NCI-H774 (cell line): ENCODE measurements around the gene COP1.
"Not testable (repeated sequence)": the region's sequence is repeated elsewhere in the genome, so short reads cannot be mapped to it uniquely, and the experiment has no call there.

Experiments
- DNase-seq: peaks from one replicate; lab custom pipeline; 2025; lab: John Stamatoyannopoulos, UW

The COP1 gene

DNA sequence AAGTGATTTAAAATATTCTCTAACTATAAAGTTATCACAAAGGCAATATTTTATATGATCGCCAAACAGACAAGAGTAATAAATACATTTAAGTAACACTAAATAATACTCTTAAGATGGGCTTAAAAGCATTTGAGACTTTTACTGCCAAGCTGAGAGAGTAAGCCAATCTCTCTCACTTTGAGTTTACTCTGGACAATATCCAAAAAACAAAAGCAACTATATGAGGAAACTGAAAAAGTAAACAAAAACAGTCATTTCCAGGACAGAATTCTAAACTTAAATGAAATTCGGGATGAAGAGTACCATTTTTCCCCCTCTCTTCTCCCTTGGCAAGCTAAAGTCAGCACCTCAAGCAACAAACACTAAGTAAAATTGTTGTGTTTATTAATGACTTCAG is 173.2 kb downstream of the COP1 start:
- DNase-seq = no peak

DNA sequence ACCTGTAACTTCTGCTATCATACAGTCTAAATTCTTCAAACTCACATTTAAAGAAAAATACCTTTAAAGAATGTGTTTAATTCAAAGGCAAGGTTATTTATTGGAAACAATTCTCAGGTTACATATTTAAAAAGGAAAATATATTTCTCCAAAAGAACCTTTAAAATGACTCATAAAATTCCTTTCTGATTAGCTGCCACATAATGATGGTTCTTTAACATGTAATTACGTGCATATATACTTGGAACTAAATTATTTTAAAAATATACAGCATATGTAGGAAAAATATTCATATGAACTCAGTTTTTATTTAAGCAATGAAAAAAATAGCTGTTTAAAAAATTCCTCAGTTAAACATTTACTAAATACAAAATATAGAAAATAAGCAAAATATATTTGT is 173.6 kb downstream of the COP1 start:
- no peak for DNase-seq

- no peak for DNase-seq
These were observed 174.9 kb downstream of the COP1 start for GRCh38 chr1:176032040-176032645.

DNA sequence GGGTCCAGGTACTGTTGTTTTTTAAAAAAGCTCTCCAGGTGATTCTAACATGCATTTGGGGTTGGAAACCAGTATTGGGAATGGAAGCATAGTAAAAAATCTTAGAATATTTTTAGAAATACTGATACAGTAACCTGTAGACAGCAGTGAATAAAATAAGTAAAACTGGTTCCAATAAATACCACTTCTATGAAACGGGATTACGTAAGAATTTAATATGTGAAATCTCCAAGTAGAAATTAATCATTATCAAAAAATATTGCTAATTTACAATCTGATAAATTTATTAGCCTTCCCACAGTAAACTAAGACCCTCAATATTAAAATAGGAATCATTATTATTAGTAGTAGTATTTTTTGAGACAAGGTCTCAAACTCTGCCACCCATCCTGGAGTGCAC is 177.5 kb downstream of the COP1 start:
- no peak for DNase-seq

DNA sequence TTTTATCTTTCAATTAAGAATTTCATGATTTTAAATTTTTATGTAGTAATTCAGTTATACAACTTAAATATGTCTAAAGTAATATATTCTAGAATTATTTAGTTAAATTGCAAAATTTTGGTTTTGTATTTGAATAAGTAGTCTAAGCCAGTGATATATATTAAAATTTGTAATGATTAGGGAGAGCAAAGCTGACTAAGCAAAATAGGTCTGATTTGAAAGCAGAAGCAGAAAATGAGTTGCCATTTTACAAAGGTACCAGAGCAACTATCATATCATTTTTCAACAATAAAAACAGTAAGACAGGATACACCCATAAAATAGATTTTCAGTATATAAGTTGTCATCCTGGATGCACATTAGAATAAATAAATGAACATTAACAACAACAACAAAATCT is 177.9 kb downstream of the COP1 start:
- DNase-seq = no peak

DNA sequence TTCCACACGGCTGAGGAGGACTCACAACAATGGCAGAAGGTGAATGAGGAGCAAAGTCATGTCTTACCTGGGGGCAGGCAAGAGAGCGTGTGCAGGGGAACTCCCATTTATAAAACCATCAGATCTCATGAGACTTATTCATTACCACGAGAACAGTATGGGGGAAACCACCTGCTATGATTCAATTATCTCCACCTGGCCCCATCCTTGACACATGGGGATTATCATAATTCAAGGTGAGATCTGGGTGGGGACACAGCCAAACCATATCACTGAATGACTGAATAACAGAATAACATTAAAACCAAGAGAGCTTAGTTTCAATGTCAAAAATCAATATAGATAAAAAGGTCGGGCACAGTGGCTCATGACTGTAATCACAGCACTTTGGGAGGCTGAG is 179.2 kb downstream of the COP1 start:
- not testable (repeated sequence) for DNase-seq

GRCh38 chr1:176022574-176022973 is 184.5 kb downstream of the COP1 start:
- DNase-seq = no peak

DNA sequence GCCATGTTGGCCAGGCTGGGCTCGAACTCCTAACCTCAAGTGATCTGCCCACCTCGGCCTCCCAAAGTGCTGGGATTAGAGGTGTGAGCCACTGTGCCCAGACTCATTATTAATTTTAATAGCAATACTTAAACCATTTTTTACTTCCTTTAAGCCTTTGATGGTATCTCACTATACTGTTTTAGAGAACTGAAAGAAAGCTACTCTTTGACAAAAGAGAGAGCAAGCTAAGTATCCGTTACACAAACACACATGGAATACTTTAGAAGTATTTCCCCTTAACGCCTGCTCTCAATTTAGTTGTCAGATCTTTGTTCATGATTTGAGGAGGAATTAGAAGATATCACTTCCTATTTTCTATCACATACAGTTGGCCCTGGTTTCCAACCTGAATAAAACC is 189.4 kb downstream of the COP1 start:
- no peak for DNase-seq

GRCh38 chr1:176009951-176010350 is 197.1 kb downstream of the COP1 start:
- no peak for DNase-seq

DNA sequence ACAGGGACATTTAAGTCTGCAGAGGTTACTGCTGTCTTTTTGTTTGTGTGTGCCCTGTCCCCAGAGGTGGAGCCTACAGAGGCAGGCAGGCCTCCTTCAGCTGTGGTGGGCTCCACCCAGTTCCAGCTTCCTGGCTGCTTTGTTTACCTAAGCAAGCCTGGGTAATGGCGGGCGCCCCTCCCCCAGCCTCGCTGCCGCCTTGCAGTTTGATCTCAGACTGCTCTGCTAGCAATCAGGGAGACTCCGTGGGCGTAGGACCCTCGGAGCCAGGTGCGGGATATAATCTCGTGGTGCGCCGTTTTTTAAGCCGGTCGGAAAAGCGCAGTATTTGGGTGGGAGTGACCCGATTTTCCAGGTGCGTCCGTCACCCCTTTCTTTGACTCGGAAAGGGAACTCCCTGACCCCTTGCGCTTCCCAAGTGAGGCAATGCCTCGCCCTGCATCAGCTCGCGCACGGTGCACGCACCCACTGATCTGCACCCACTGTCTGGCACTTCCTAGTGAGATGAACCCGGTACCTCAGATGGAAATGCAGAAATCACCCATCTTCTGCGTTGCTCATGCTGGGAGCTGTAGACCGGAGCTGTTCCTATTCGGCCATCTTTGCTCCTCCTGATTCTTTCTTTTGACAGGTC is 199.2 kb downstream of the COP1 start:
- DNase-seq = not testable (repeated sequence)

- DNase-seq = not testable (repeated sequence)
These were observed 212.4 kb downstream of the COP1 start for GRCh38 chr1:175994660-175995059.

- DNase-seq = not testable (repeated sequence)
These were observed 214.3 kb downstream of the COP1 start for GRCh38 chr1:175992825-175993224.

- not testable (repeated sequence) for DNase-seq
These were observed 214.9 kb downstream of the COP1 start for GRCh38 chr1:175992202-175992601.

- DNase-seq = no peak
These were observed 222.3 kb downstream of the COP1 start for GRCh38 chr1:175984813-175985212.

DNA sequence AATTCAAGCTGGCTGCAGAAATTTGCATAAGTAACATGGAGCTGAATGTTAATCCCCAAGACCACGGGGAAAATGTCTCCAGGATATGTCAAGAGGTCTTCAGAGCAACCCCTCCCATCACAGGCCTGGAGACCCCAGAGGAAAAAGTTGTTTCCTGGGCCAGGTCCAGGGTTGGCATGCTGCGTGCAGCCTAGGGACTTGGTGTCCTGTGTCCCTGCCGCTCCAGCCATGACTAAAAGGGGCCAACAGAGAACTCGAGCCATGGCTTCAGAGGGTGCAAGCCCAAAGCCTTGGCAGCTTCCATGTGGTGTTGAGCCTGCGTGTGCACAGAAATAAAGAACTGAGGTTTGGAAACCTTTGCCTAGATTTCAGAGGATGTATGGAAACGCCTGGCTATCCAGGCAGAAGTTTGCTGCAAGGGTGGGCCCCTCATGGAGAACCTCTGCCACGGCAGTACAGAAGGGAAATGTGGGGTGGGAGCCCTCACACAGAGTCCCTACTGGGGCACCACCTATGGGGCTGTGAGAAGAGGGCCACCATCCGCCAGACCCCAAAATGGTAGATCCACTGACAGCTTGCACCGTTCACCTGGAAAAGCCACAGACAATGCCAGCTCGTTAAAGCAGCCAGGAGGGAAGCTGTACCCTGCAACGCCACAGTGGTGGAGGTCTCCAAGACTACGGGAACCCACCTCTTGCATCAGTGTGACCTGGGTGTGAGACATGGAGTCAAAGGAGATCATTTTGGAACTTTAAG is 222.9 kb downstream of the COP1 start:
- no peak for DNase-seq

DNA sequence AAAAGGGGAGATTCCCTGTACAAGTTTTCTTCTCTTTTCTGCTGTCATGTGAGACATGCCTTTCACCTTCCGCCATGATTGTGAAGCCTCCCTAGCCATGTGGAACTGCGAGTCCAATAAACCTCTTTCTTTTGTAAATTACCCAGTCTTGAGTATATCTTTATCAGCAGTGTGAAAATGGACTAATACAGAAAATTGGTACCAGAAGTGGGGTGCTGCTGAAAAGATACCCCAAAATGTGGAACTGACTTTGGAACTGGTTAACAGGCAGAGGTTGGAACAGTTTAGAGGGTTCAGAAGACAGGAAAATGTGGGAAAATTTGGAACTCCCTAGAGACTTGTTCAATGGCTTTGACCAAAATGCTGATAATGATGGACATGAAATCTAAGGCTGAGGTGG is 223.7 kb downstream of the COP1 start:
- DNase-seq = not testable (repeated sequence)

DNA sequence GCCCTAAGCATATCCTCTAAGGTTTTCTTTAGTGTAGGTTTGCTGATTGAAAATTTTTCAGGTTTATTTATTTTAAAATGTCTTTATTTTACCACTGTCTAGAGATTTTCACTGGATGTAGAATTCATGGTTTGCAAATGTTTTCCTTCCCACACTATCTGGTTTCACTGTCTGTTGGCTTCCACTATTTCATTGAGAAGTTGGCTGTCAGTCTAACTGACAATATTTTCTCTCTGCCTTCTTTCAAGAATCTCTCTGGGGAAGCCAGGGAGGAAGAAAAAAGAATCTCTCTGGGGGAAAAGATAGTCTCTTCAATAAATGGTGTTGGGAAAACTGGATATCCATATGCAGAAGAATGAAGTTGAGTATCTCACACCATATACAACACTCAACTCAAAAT is 226.0 kb downstream of the COP1 start:
- no peak for DNase-seq

GRCh38 chr1:175978926-175979325 is 228.2 kb downstream of the COP1 start:
- no peak for DNase-seq

- no peak for DNase-seq
These were observed 228.6 kb downstream of the COP1 start for GRCh38 chr1:175978476-175978875.

- no peak for DNase-seq
These were observed 230.0 kb downstream of the COP1 start for GRCh38 chr1:175976865-175977642.

DNA sequence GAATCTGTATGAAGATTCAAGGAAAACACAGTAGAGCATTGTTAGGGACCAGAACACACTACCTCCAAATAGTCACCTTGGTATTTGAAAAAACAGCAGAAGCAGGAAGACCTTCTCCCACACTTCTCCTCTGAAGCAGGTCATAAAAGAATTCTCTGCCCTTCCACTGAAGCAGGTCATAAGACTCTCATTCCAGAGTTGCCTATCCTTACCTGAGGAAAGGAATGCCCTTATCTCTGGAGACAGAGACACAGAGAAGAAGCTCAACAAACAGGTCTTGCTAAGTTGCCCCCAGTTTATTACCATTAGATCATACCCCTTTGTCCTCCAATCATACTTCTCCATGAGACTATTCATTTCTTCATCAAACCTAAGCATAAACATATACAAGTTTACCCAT is 237.9 kb downstream of the COP1 start:
- no peak for DNase-seq

DNA sequence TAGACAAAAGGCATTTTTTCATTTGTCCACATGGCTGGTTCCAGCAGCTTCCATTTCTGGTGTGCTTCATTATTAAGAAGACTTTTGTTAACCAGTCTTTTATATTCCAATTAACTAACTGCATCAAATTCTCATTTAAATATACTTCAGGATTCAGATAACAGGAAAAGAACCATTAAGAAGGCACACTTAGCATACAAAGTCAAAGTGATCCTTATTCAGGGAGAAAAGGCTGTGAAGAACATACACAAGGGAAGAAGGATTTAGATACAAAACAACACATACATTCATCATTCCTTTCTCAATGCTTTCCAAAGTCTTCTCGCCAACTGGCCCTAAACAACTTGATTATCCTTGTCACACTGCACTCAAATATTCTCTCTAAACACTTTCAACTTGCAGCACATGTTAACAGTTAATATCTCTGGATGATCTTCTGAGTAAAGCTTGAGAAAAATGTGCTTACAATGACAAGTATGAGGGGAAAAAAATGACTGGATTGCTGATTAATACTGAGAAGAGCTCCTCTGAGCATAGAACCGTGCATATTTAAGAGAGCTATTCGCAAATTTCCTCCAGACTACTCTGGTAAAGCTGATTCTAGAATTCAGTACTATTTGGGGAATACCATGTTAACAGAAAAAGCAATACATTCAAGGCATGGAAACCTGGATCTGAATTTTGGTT is 238.5 kb downstream of the COP1 start:
- DNase-seq = no peak
